Fibroblast of skin of right quadriceps (primary cell): ENCODE measurements around the gene LAMTOR2.

Source experiments
- DNase-seq: peaks from one replicate; pipeline ENCODE4 v3.0.0-alpha.2; 2013

The LAMTOR2 gene

DNA sequence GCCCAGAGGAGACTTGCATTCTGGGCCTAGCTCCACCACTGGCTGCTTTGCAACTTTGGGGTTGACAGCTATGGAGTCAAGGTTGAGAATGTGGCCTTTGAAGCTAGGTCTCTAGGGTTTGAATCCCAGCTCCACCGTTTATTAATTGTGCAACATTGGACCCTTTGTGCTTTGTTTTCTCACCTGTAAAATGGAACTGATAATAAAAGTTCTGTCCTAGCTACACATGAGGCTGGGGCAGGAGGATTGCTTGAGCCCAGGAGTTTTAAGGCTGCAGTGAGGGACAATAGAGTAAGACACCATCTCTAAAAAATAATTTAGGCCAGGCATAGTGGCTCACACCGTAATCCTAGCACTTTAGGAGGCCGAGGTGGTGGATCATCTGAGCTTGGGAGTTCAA lies 44.7 kb downstream of the LAMTOR2 start:
- no peak for DNase-seq

DNA sequence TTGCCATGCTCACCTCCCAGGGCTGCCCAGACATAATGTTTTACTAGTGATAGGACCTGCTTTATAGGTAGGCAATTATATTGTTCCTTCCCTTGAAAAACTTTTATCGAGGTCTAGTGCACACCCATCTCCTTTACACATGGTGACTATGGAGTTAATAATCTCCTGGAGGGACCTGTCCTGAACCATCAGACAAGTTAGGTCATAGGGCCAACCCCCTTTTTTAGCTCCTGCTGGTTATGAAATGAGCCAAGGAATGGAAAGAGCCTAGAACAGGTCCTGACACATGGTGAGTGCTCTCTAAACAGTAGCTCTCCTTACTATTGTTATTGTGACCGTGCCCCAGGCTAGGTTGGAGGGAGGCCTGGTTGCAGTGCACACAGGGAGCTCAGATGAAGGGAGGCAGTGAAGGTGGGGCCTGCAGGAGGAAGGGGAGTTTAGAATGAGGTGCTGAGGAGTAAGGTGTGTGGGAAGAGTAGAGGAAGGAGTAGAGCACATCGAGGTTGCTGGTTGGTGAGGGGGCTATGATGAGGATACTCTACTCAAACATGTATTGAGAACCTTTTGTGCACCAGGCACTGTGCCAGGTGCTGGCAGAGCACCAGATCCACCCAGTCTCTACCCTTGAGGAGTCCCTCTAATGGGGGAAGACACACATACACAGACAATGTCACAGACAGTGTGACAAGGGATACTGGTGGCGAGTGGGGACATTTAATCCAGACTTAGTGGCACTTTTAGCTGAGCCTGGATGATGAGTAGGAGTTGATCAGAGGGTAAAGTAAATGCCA lies 45.8 kb downstream of the LAMTOR2 start:
- DNase-seq, result no peak

GRCh38 chr1:156101880-156102279 lies 47.3 kb downstream of the LAMTOR2 start:
- no peak for DNase-seq

- peak; percentile 84 for DNase-seq
These were observed 48.3 kb downstream of the LAMTOR2 start for GRCh38 chr1:156102633-156103511.

- peak; percentile 80 for DNase-seq
These were observed 49.0 kb downstream of the LAMTOR2 start for GRCh38 chr1:156103521-156103947.

GRCh38 chr1:156104065-156104810 lies 49.7 kb downstream of the LAMTOR2 start:
- peak; percentile 87 for DNase-seq

GRCh38 chr1:156104861-156105832 lies 50.6 kb downstream of the LAMTOR2 start:
- DNase-seq, result peak; percentile 80

DNA sequence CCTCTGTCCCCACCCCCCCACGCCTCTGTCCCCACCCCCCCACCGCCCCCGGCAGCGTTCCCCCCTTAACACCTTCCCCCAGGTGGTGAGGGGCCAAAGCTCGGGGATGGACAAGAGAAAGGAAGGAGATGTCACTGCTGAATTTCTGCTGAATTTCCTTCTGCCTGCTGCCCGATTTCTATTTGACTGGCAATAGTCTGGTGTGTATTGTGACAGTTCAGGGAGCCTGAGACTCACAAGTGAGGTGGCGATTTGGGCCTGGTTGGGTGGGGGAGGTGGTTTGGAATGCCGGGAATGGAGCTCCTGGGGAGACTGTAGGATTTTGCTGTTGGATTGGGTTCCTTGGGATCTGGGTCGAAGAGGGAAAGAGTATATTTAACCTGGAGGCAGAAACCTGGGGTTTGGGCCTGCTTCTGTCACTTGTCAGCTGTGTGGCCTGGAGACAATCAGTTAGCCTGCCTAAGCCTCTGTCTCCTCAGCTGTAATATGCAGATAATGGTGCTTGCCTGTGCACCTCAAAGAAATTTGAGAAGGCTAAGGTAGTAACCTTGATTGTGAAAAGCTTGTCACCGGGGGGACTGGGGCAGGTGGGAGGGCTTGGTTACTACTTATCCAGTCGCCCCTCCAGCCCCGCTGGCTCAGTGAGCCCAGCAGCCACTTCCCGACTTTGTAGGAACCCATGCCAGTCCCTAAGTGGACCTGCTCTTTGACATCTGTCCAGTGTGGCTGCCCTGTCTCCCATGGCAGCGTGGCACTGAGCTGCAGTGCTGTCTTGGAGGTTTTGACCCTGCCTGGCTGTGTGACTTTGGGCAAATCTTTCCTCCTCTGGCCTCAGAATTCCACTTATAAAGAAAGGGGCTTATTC lies 52.3 kb downstream of the LAMTOR2 start:
- peak; percentile 75 for DNase-seq

GRCh38 chr1:156108057-156108456 lies 53.5 kb downstream of the LAMTOR2 start:
- no peak for DNase-seq
